ENCODE results near the gene NME7. TPM values are rescaled to one million over a fixed set of nuclear protein-coding genes. Genes with fewer than 3 reads are reported as not detected.

The NME7 gene
- total RNA-seq, 1 experiment from 2014 or later = 34.2 TPM

DNA sequence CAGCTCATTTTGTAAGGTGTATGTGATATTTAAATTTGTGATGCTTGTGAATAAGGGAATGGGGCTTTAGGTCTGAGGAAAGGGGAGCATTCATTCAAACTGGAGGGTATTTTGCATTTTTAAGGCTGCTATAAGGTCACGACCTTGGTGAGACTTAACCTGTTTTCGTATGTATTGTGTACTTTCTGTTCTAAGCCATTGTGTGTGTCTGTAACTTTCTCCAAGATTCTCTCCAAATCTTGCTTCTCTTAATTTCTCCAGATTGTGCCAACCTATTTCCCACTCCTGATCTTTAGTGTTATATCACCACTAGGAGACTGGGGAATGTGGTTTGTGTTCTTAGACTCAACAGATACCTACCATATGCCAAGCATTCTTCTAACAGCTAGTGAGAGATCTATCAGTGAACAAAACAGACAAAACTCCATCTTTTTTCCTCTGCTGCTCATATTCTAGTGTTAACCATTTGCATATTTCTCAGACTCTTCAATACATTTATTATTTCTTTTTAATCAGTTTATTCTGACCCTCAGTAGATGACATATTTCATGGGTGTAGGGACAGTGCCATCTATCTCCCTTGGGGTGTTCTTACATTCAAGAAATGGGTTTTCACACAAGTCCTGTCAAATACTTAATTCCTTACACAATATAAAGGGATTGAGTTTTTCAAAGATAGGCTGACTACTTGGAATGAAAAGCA, 233.6 kb downstream of the NME7 start:
- Histone ChIP-seq H3K36me3 (ENCODE audit: insufficient read depth, low read length, poor library complexity, severe bottlenecking) (no peaks in the 10 kb centered on the region), H3K4me3 (ENCODE audit: low read depth, low read length, poor library complexity, severe bottlenecking) (no peak overlapping the region), H3K4me1 (ENCODE audit: insufficient read depth, low read length, poor library complexity, severe bottlenecking) (no peaks in the 10 kb centered on the region), H3K27ac (ENCODE audit: low read depth, low read length, poor library complexity, severe bottlenecking) (no peak overlapping the region), H3K9me3 (ENCODE audit: low read depth, low read length, poor library complexity, severe bottlenecking) (no peaks in the 10 kb centered on the region), H3K27me3 (replicated peaks; ENCODE audit: insufficient read depth, low read depth, low read length, poor library complexity) (no peaks in the 10 kb centered on the region)
- no TSS peak for BruUV-seq (replicated peaks)
- TF ChIP-seq EZH2 (IDR thresholded peaks at IDR 0.05; ENCODE audit: borderline replicate concordance, low read depth, low read length, poor library complexity, severe bottlenecking) (no peak), CTCF (conservative IDR thresholded peaks at IDR 0.05; ENCODE audit: low read depth, low read length) (no peak; the same call in 1 of the 2 replicates)
- ChIA-PET POLR2A (ENCODE audit: low non-redundant PET) (no interaction called here), CTCF (no interaction called here)
- DNase-seq (ENCODE audit: low spot score) = no peak
- intact Hi-C loops (cut with micrococcal nuclease; ENCODE audit: unreplicated experiment) = loop anchor here (10.0 kb wide), 2 partner anchors 211 to 499 kb away; no protein-coding TSS in a partner anchor

DNA sequence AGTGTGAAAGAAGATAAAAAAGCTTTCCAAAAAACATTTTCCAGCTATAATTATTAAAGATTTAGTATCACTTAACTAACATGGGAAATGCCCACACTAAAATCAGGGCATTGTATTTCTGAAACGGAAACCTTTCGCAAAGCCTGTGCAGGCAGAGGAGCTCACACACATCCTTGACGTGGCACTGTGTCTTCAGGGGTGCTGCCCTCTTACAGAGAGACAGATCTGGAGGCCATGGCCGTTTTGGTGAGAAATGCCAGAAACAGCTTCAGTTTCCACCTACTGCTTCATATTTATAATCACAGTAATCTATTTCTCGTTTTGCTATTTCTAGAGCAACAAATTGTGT, 234.4 kb downstream of the NME7 start:
- H3K4me1 ChIP-seq (ENCODE audit: insufficient read depth, low read length, poor library complexity, severe bottlenecking) = no peaks in the 10 kb centered on the region
- ChIA-PET POLR2A (ENCODE audit: low non-redundant PET) (interaction anchor here (0.7 kb wide), 1 partner anchor 523 kb away, joined by 4 read pairs; no protein-coding TSS in a partner anchor), CTCF (no interaction called here)
- no peaks in the 10 kb centered on the region for H3K9me3 ChIP-seq (ENCODE audit: low read depth, low read length, poor library complexity, severe bottlenecking)
- H3K36me3 ChIP-seq (ENCODE audit: insufficient read depth, low read length, poor library complexity, severe bottlenecking) = no peaks in the 10 kb centered on the region
- TF ChIP-seq CTCF (conservative IDR thresholded peaks at IDR 0.05; ENCODE audit: low read depth, low read length) (no peak), EZH2 (IDR thresholded peaks at IDR 0.05; ENCODE audit: borderline replicate concordance, low read depth, low read length, poor library complexity, severe bottlenecking) (no peak)
- H3K4me3 ChIP-seq (ENCODE audit: low read depth, low read length, poor library complexity, severe bottlenecking) = no peak overlapping the region
- H3K27ac ChIP-seq (ENCODE audit: low read depth, low read length, poor library complexity, severe bottlenecking) = no peak overlapping the region
- intact Hi-C loops (cut with micrococcal nuclease; ENCODE audit: unreplicated experiment) = loop anchor here (10.0 kb wide), 2 partner anchors 212 to 498 kb away; no protein-coding TSS in a partner anchor
- DNase-seq (ENCODE audit: low spot score) = no peak
- H3K27me3 ChIP-seq (replicated peaks; ENCODE audit: insufficient read depth, low read depth, low read length, poor library complexity) = no peaks in the 10 kb centered on the region
- BruUV-seq (replicated peaks) = no TSS peak

DNA sequence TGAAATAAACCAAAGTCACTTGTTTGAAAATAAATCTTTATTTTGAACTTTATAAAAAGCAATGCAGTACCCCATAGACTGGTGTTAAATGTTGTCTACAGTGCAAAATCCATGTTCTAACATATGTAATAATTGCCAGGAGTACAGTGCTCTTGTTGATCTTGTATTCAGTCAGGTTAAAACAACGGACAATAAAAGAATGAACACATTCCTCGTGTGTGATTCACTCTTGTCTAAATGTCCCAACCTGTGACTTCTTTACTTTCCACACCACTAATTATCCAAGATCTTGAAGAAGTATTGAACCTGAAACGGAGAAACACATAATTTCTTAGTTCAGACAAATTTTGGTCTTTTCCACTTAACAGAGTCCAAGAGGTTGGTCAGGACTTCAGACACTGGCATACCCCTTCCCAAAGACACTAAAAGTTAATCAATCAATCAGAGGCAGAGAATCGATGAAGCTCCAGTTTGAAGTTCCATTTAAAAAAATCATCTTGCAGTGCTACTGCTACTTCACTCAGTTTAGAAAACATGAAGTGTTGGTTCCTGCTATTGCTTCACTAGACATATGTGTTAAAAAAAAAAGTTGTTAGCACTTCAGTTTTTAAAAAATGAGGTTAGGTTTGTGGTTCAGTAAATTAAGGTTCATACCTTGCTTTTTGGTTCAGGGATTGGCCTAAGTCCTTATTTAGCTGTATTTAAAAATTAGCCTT, 234.9 kb downstream of the NME7 start:
- no peak for DNase-seq (ENCODE audit: low spot score)
- Histone ChIP-seq H3K4me3 (ENCODE audit: low read depth, low read length, poor library complexity, severe bottlenecking) (no peak overlapping the region), H3K27ac (ENCODE audit: low read depth, low read length, poor library complexity, severe bottlenecking) (no peak overlapping the region), H3K36me3 (ENCODE audit: insufficient read depth, low read length, poor library complexity, severe bottlenecking) (no peaks in the 10 kb centered on the region), H3K9me3 (ENCODE audit: low read depth, low read length, poor library complexity, severe bottlenecking) (no peaks in the 10 kb centered on the region), H3K4me1 (ENCODE audit: insufficient read depth, low read length, poor library complexity, severe bottlenecking) (no peaks in the 10 kb centered on the region), H3K27me3 (replicated peaks; ENCODE audit: insufficient read depth, low read depth, low read length, poor library complexity) (no peaks in the 10 kb centered on the region)
- intact Hi-C loops (cut with micrococcal nuclease; ENCODE audit: unreplicated experiment) = loop anchor here (10.0 kb wide), 2 partner anchors 212 to 498 kb away; no protein-coding TSS in a partner anchor
- TF ChIP-seq EZH2 (IDR thresholded peaks at IDR 0.05; ENCODE audit: borderline replicate concordance, low read depth, low read length, poor library complexity, severe bottlenecking) (no peak), CTCF (conservative IDR thresholded peaks at IDR 0.05; ENCODE audit: low read depth, low read length) (no peak)
- POLR2A ChIA-PET (ENCODE audit: low non-redundant PET) = interaction anchor here (0.6 to 0.7 kb wide), 2 partner anchors 522 to 790 kb away, joined by 3 to 4 read pairs; no protein-coding TSS in a partner anchor
- BruUV-seq (replicated peaks) = no TSS peak
- CTCF ChIA-PET = no interaction called here

Data from A673 (cell line).